ENCODE measurements around the gene ATG10.
"Not testable (repeated sequence)": the region's sequence is repeated elsewhere in the genome, so short reads cannot be mapped to it uniquely, and the experiment has no call there.

ATG10 gene

DNA sequence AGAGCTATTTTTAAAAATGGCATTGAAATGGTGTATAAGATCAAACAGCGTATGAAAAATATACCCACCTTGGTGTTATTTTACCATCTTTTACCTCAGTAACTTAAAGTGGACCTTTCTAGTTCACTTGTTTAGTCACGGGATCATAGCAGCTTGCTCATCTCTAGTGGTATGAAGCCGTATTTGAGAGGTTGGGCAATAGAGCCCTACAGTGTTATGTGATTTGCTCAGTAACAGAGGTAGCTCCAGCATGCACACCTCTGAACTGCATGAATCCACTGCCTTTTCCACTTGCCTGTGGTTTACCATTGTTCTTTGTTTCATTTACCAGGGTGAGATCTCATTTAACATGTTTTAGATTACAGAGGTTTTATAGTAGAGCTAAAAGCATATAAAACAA lies 134.4 kb downstream of the ATG10 start:
- Histone ChIP-seq H3K36me3 (ENCODE audit: control insufficient read depth in 2 of 2, insufficient read depth in 2 of 2, low read length in 2 of 2) (no peaks in the 10 kb centered on the region), H3K9ac (ENCODE audit: low read depth in 1 of 2, low read length in 2 of 2) (no peak overlapping the region), H3K27me3 (ENCODE audit: control insufficient read depth in 2 of 2, insufficient read depth in 2 of 2, low read length in 2 of 2) (no peaks in the 10 kb centered on the region), H3K9me3 (ENCODE audit: control insufficient read depth in 2 of 2, low read length in 2 of 2) (no peaks in the 10 kb centered on the region), H3K27ac (ENCODE audit: low read depth in 2 of 2, low read length in 2 of 2) (no peak overlapping the region), H3K4me3 (ENCODE audit: low read length in 2 of 2) (no peak overlapping the region), H3K4me1 (ENCODE audit: control insufficient read depth in 2 of 2, insufficient read depth in 2 of 2, low read length in 2 of 2) (peaks cover 0 to 2% of the 10 kb centered on the region in 2 donors)

DNA sequence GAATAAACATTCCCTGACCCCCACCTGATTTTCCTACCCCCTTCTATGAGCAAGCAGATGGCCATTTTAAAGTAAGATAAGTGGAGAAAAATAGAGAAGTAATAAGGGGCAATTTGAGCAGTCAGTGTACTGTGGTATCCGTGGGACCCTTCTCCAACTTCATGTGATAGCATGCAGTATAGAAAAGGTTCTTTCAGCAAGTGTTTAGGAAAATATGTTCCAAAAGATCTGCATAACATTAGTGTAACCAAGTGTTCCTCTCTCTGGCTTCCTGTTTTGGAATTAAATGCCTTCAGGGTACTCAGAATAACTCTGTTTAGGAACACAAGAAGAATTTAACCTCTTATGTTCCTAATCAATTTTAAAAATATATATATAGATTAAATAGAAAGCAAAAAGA lies 134.9 kb downstream of the ATG10 start:
- Histone ChIP-seq H3K9ac (ENCODE audit: low read depth in 1 of 2, low read length in 2 of 2) (no peak overlapping the region), H3K36me3 (ENCODE audit: control insufficient read depth in 2 of 2, insufficient read depth in 2 of 2, low read length in 2 of 2) (no peaks in the 10 kb centered on the region), H3K27ac (ENCODE audit: low read depth in 2 of 2, low read length in 2 of 2) (no peak overlapping the region), H3K4me1 (ENCODE audit: control insufficient read depth in 2 of 2, insufficient read depth in 2 of 2, low read length in 2 of 2) (peaks cover 0 to 2% of the 10 kb centered on the region in 2 donors), H3K4me3 (ENCODE audit: low read length in 2 of 2) (no peak overlapping the region), H3K9me3 (ENCODE audit: control insufficient read depth in 2 of 2, low read length in 2 of 2) (no peaks in the 10 kb centered on the region), H3K27me3 (ENCODE audit: control insufficient read depth in 2 of 2, insufficient read depth in 2 of 2, low read length in 2 of 2) (no peaks in the 10 kb centered on the region)

DNA sequence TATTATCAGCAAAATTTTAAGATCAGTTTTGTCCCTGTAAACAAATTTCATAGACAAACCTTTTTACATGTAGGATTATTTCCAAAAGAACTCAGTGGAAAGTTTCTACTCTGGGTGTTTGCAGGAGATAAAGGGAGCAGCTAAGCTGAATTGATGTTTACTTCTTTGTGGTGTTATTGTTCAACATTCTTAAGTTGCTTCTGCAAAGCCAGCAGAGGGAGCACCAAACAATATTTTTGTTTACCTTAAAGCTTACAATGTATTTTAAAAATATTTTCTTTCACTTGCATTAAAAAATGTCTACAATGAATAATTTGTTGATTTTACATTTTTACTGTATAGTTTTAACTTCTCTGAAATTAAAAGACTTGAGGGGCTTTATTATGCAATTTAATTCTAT lies 135.4 kb downstream of the ATG10 start:
- Histone ChIP-seq H3K9me3 (ENCODE audit: control insufficient read depth in 2 of 2, low read length in 2 of 2) (no peaks in the 10 kb centered on the region), H3K4me3 (ENCODE audit: low read length in 2 of 2) (no peak overlapping the region), H3K36me3 (ENCODE audit: control insufficient read depth in 2 of 2, insufficient read depth in 2 of 2, low read length in 2 of 2) (no peaks in the 10 kb centered on the region), H3K4me1 (ENCODE audit: control insufficient read depth in 2 of 2, insufficient read depth in 2 of 2, low read length in 2 of 2) (peaks cover 0 to 2% of the 10 kb centered on the region in 2 donors), H3K27ac (ENCODE audit: low read depth in 2 of 2, low read length in 2 of 2) (no peak overlapping the region), H3K27me3 (ENCODE audit: control insufficient read depth in 2 of 2, insufficient read depth in 2 of 2, low read length in 2 of 2) (no peaks in the 10 kb centered on the region), H3K9ac (ENCODE audit: low read depth in 1 of 2, low read length in 2 of 2) (no peak overlapping the region)

DNA sequence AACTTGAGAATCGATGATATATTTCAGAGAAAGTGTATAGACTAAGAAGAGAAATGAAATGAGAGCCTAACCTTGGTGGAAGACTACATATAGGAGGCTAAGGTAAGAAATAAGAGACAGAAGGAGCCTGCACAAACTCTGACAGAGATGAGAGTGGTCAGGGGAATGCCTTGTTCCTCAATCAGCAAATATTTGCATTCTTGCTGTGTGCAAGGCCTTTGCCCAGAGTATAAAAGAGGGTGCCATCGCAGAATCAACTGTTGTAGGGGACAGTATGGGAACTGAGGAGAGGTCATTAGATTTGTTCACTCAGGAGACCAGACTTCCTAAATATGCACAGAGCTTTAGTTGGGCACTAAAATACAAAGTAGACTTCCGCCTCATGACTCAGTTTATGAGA lies 137.2 kb downstream of the ATG10 start:
- H3K27me3 ChIP-seq (ENCODE audit: control insufficient read depth in 2 of 2, insufficient read depth in 2 of 2, low read length in 2 of 2) = no peaks in the 10 kb centered on the region
- H3K36me3 ChIP-seq (ENCODE audit: control insufficient read depth in 2 of 2, insufficient read depth in 2 of 2, low read length in 2 of 2) = no peaks in the 10 kb centered on the region
- no peaks in the 10 kb centered on the region for H3K9me3 ChIP-seq (ENCODE audit: control insufficient read depth in 2 of 2, low read length in 2 of 2)
- no peak overlapping the region for H3K9ac ChIP-seq (ENCODE audit: low read depth in 1 of 2, low read length in 2 of 2)
- no peak overlapping the region for H3K4me3 ChIP-seq (ENCODE audit: low read length in 2 of 2)
- no peak overlapping the region for H3K27ac ChIP-seq (ENCODE audit: low read depth in 2 of 2, low read length in 2 of 2)
- H3K4me1 ChIP-seq (ENCODE audit: control insufficient read depth in 2 of 2, insufficient read depth in 2 of 2, low read length in 2 of 2) = peaks cover 0 to 2% of the 10 kb centered on the region in 2 donors

DNA sequence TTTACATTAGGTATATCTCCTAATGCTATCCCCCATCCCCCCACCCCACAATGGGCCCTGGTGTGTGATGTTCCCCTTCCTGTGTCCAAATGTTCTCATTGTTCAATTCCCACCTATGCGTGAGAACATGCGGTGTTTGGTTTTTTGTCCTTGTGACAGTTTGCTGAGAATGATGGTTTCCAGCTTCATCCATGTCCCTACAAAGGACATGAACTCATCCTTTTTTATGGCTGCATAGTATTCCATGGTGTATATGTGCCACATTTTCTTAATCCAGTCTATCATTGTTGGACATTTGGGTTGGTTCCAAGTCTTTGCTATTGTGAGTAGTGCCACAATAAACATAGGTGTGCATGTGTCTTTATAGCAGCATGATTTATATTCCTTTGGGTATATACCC lies 138.1 kb downstream of the ATG10 start:
- not testable (repeated sequence) for H3K27ac ChIP-seq (ENCODE audit: low read depth in 2 of 2, low read length in 2 of 2); H3K36me3 ChIP-seq (ENCODE audit: control insufficient read depth in 2 of 2, insufficient read depth in 2 of 2, low read length in 2 of 2); H3K9me3 ChIP-seq (ENCODE audit: control insufficient read depth in 2 of 2, low read length in 2 of 2); H3K4me3 ChIP-seq (ENCODE audit: low read length in 2 of 2); H3K4me1 ChIP-seq (ENCODE audit: control insufficient read depth in 2 of 2, insufficient read depth in 2 of 2, low read length in 2 of 2); H3K27me3 ChIP-seq (ENCODE audit: control insufficient read depth in 2 of 2, insufficient read depth in 2 of 2, low read length in 2 of 2); H3K9ac ChIP-seq (ENCODE audit: low read depth in 1 of 2, low read length in 2 of 2)

DNA sequence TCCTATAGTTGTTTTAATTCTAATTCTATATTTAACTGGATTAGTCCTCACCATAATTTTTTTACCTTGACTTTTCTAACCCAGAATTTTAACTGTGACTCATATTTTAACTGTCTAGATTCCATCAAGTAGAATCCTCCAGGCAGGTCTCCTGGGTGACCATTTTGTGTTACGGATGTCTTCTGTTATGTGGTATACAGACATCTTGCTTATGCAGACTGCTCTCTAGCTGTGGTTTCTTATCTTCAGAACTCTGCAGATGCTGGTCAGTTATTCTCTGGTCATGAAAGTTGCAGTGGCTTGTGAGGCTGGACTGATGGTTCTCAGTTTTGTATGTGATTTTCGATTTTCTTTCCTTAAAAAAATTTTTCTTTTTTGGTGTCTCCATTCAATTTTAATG lies 139.4 kb downstream of the ATG10 start:
- no peaks in the 10 kb centered on the region for H3K9me3 ChIP-seq (ENCODE audit: control insufficient read depth in 2 of 2, low read length in 2 of 2)
- no peak overlapping the region for H3K4me3 ChIP-seq (ENCODE audit: low read length in 2 of 2)
- no peak overlapping the region for H3K27ac ChIP-seq (ENCODE audit: low read depth in 2 of 2, low read length in 2 of 2)
- peaks cover 0 to 2% of the 10 kb centered on the region in 2 donors for H3K4me1 ChIP-seq (ENCODE audit: control insufficient read depth in 2 of 2, insufficient read depth in 2 of 2, low read length in 2 of 2)
- no peak overlapping the region for H3K9ac ChIP-seq (ENCODE audit: low read depth in 1 of 2, low read length in 2 of 2)
- no peaks in the 10 kb centered on the region for H3K27me3 ChIP-seq (ENCODE audit: control insufficient read depth in 2 of 2, insufficient read depth in 2 of 2, low read length in 2 of 2)
- H3K36me3 ChIP-seq (ENCODE audit: control insufficient read depth in 2 of 2, insufficient read depth in 2 of 2, low read length in 2 of 2) = no peaks in the 10 kb centered on the region

DNA sequence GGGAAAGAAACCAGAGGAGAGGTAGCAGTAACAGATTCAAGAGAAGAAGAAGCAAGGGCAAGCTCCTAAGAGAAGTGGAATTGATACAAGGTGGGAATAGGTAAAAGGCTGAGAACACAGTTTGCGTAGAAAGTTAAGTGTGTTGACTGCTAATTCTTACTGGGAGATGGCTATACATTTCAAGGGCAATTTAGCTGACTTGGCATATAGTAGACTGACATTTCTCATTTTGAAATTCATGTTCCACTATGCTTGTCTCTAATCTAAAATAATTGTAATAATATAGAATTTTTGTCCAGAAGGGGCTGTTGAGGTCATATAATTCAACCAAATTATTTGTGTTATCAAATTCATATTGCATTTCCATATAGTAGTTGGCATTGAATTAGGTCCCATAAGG lies 144.0 kb downstream of the ATG10 start:
- H3K9ac ChIP-seq (ENCODE audit: low read depth in 1 of 2, low read length in 2 of 2) = no peak overlapping the region
- H3K4me1 ChIP-seq (ENCODE audit: control insufficient read depth in 2 of 2, insufficient read depth in 2 of 2, low read length in 2 of 2) = no peaks in the 10 kb centered on the region
- H3K36me3 ChIP-seq (ENCODE audit: control insufficient read depth in 2 of 2, insufficient read depth in 2 of 2, low read length in 2 of 2) = no peaks in the 10 kb centered on the region
- no peak overlapping the region for H3K4me3 ChIP-seq (ENCODE audit: low read length in 2 of 2)
- H3K27ac ChIP-seq (ENCODE audit: low read depth in 2 of 2, low read length in 2 of 2) = no peak overlapping the region
- H3K9me3 ChIP-seq (ENCODE audit: control insufficient read depth in 2 of 2, low read length in 2 of 2) = no peaks in the 10 kb centered on the region
- H3K27me3 ChIP-seq (ENCODE audit: control insufficient read depth in 2 of 2, insufficient read depth in 2 of 2, low read length in 2 of 2) = no peaks in the 10 kb centered on the region

DNA sequence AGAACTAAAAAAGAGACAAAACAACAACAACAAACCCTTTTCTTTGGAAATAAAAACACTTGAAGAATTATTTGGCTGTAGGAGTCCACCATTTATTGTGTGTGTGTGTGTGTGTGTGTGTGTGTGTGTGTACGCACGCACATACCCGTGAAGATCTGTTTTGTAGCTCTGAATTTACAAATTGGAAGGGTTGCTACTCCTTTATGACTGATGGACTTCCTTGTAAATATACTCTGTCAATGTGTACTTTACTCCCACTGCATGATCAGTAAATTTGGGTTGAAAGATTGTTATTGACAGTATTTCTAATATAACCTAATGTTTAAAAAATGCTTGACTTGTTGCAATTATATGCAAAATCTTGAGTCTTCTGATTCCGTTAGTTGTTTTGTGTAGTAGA lies 148.1 kb downstream of the ATG10 start:
- H3K4me1 ChIP-seq (ENCODE audit: control insufficient read depth in 2 of 2, insufficient read depth in 2 of 2, low read length in 2 of 2) = no peaks in the 10 kb centered on the region
- H3K4me3 ChIP-seq (ENCODE audit: low read length in 2 of 2) = no peak overlapping the region
- H3K36me3 ChIP-seq (ENCODE audit: control insufficient read depth in 2 of 2, insufficient read depth in 2 of 2, low read length in 2 of 2) = no peaks in the 10 kb centered on the region
- no peak overlapping the region for H3K27ac ChIP-seq (ENCODE audit: low read depth in 2 of 2, low read length in 2 of 2)
- no peak overlapping the region for H3K9ac ChIP-seq (ENCODE audit: low read depth in 1 of 2, low read length in 2 of 2)
- no peaks in the 10 kb centered on the region for H3K9me3 ChIP-seq (ENCODE audit: control insufficient read depth in 2 of 2, low read length in 2 of 2)
- no peaks in the 10 kb centered on the region for H3K27me3 ChIP-seq (ENCODE audit: control insufficient read depth in 2 of 2, insufficient read depth in 2 of 2, low read length in 2 of 2)

DNA sequence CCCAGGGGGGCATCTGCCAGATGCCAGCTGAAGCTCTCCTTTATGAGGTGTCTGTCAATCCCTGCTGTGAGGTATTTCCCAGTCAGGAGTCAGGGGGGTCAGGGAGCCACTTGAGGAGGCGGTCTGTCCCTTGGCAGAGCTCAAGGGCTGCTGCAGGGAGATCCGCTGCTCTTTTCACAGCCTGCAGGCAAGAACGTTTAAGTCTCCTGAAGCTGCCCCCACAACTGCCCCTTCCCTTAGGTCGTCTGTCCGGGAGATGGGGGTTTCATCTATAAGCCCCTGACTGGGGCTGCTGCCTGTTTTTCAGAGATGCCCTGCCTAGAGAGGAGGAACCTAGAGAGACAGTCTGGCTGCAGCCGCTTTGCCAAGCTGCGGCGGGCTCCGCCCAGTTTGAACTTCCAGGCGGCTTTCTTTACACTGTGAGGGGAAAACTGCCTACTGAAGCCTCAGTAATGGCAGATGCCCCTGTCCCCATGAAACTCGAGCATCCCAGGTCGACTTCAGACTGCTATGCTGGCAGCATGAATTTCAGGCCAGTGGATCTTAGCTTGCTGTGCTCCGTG lies 158.0 kb downstream of the ATG10 start:
- H3K27me3 ChIP-seq (ENCODE audit: control insufficient read depth in 2 of 2, insufficient read depth in 2 of 2, low read length in 2 of 2) = no peaks in the 10 kb centered on the region
- H3K4me3 ChIP-seq (ENCODE audit: low read length in 2 of 2) = no peak overlapping the region
- H3K27ac ChIP-seq (ENCODE audit: low read depth in 2 of 2, low read length in 2 of 2) = no peak overlapping the region
- no peaks in the 10 kb centered on the region for H3K36me3 ChIP-seq (ENCODE audit: control insufficient read depth in 2 of 2, insufficient read depth in 2 of 2, low read length in 2 of 2)
- H3K9me3 ChIP-seq (ENCODE audit: control insufficient read depth in 2 of 2, low read length in 2 of 2) = no peaks in the 10 kb centered on the region
- H3K4me1 ChIP-seq (ENCODE audit: control insufficient read depth in 2 of 2, insufficient read depth in 2 of 2, low read length in 2 of 2) = no peaks in the 10 kb centered on the region
- H3K9ac ChIP-seq (ENCODE audit: low read depth in 1 of 2, low read length in 2 of 2) = no peak overlapping the region

DNA sequence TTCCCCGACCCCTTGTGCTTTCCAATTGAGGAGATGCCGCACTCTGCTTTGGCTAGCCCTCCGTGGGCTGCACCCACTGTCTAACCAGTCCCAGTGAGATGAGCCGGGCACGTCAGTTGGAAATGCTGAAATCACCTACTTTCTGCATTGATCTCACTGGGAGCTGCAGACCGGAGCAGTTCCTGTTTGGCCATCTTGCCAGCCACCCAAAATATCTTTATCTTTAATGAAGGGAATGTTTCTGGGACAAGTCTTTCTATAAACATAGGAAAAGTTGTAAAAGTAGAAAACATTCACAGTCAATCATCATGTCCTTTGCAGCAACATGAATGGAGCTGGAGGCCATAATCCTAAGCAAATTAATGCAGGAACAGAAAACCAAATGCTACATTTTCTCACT lies 158.8 kb downstream of the ATG10 start:
- Histone ChIP-seq H3K9ac (ENCODE audit: low read depth in 1 of 2, low read length in 2 of 2) (no peak overlapping the region), H3K27me3 (ENCODE audit: control insufficient read depth in 2 of 2, insufficient read depth in 2 of 2, low read length in 2 of 2) (no peaks in the 10 kb centered on the region), H3K4me1 (ENCODE audit: control insufficient read depth in 2 of 2, insufficient read depth in 2 of 2, low read length in 2 of 2) (no peaks in the 10 kb centered on the region), H3K36me3 (ENCODE audit: control insufficient read depth in 2 of 2, insufficient read depth in 2 of 2, low read length in 2 of 2) (no peaks in the 10 kb centered on the region), H3K9me3 (ENCODE audit: control insufficient read depth in 2 of 2, low read length in 2 of 2) (no peaks in the 10 kb centered on the region), H3K27ac (ENCODE audit: low read depth in 2 of 2, low read length in 2 of 2) (no peak overlapping the region), H3K4me3 (ENCODE audit: low read length in 2 of 2) (no peak overlapping the region)

DNA sequence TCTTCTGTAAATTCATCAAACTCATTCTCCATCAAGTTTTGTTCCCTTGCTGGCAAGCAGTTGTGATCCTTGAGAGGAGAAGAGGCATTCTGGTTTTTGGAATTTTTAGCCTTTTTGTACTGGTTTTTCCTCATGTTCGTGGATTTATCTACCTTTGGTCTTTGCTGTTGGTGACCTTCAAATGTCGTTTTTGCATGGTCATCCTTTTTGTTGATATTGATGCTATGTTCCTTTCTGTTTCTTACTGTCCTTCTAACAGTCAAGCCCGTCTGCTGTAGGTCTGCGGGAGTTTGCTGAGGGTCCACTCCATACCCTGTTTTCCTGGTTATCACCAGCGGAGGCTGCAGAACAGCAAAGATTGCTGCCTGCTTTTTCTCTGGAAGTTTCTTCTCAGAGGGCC lies 165.4 kb downstream of the ATG10 start:
- Histone ChIP-seq H3K9me3 (ENCODE audit: control insufficient read depth in 2 of 2, low read length in 2 of 2) (no peaks in the 10 kb centered on the region), H3K4me3 (ENCODE audit: low read length in 2 of 2) (no peak overlapping the region), H3K27me3 (ENCODE audit: control insufficient read depth in 2 of 2, insufficient read depth in 2 of 2, low read length in 2 of 2) (no peaks in the 10 kb centered on the region), H3K27ac (ENCODE audit: low read depth in 2 of 2, low read length in 2 of 2) (no peak overlapping the region), H3K9ac (ENCODE audit: low read depth in 1 of 2, low read length in 2 of 2) (no peak overlapping the region), H3K36me3 (ENCODE audit: control insufficient read depth in 2 of 2, insufficient read depth in 2 of 2, low read length in 2 of 2) (no peaks in the 10 kb centered on the region), H3K4me1 (ENCODE audit: control insufficient read depth in 2 of 2, insufficient read depth in 2 of 2, low read length in 2 of 2) (no peaks in the 10 kb centered on the region)

Measured in mucosa of rectum (tissue), 2 donors.